Measurements from ENCODE around the gene HMOX2. TPM values are rescaled to one million over a fixed set of nuclear protein-coding genes. Genes with fewer than 3 reads are reported as not detected.
A peak's percentile ranks its signal among the peaks of the same experiment; 100 is the strongest.

Gene HMOX2
- total and polyA plus RNA-seq, 2 of the 13 experiments (the other 11 are each of a cell fraction or from before 2014, with no cell fraction given) = 60.3 to 70.4 TPM

GRCh38 chr16:4472880-4473279 is 3.3 kb upstream of the HMOX2 start (continued):
- TF ChIP-seq ZNF710 (CRISPR knock-in tag; IDR thresholded peaks at IDR 0.05; ENCODE audit: borderline replicate concordance) (no peak), HBP1 (CRISPR knock-in tag; IDR thresholded peaks at IDR 0.05; ENCODE audit: low read depth) (no peak), ZNF101 (CRISPR knock-in tag; IDR thresholded peaks at IDR 0.05; ENCODE audit: borderline replicate concordance, low read depth) (no peak), RBAK (CRISPR knock-in tag; IDR thresholded peaks at IDR 0.05) (no peak), ZNF614 (CRISPR knock-in tag; IDR thresholded peaks at IDR 0.05; ENCODE audit: borderline replicate concordance) (no peak), GATAD2A (CRISPR knock-in tag; IDR thresholded peaks at IDR 0.05) (0 out of 2 replicates have a peak, but pooled peaks have one; percentile 26), FOXP1 (IDR thresholded peaks at IDR 0.05) (no peak), FOXP1 (CRISPR knock-in tag; IDR thresholded peaks at IDR 0.05) (peak; percentile 22; the same call in 1 of the 2 replicates), ZNF292 (CRISPR knock-in tag; IDR thresholded peaks at IDR 0.05; ENCODE audit: borderline replicate concordance, low read depth) (no peak), ZBTB43 (CRISPR knock-in tag; conservative IDR thresholded peaks at IDR 0.05) (no peak), ZNF704 (CRISPR knock-in tag; IDR thresholded peaks at IDR 0.05; ENCODE audit: borderline replicate concordance) (no peak), NR2F6 (IDR thresholded peaks at IDR 0.05) (peak; percentile 58; the same call in 1 of the 2 replicates), NR2F6 (CRISPR knock-in tag; IDR thresholded peaks at IDR 0.05) (peak; percentile 71), DDIT3 (CRISPR knock-in tag; IDR thresholded peaks at IDR 0.05) (no peak), RARA (CRISPR knock-in tag; IDR thresholded peaks at IDR 0.05) (peak; percentile 86), ZNF350 (CRISPR knock-in tag; IDR thresholded peaks at IDR 0.05; ENCODE audit: borderline replicate concordance, low read depth) (no peak), RNF2 (conservative IDR thresholded peaks at IDR 0.05; ENCODE audit: low read depth) (no peak), ZIK1 (CRISPR knock-in tag; IDR thresholded peaks at IDR 0.05; ENCODE audit: borderline replicate concordance, low read depth) (no peak), NR3C1 (CRISPR knock-in tag; IDR thresholded peaks at IDR 0.05) (no peak), MBD4 (IDR thresholded peaks at IDR 0.05; ENCODE audit: borderline replicate concordance, low read length) (no peak)
